HCT116 (cell line): ENCODE data around the gene CST1. TPM values are rescaled to one million over a fixed set of nuclear protein-coding genes. Genes with fewer than 3 reads are reported as not detected.
A peak's percentile ranks its signal among the peaks of the same experiment; 100 is the strongest.
"Not testable (repeated sequence)": the region's sequence is repeated elsewhere in the genome, so short reads cannot be mapped to it uniquely, and the experiment has no call there.

Experiments
- ATAC-seq: fragments of 200-7000 bp; cut with Tn5 transposase; 2 replicates; pipeline ENCODE4 v1.9.1; 2020; ENCODE audit warnings: mild to moderate bottlenecking, moderate library complexity
- Bru-seq: library from RNA; stranded (reverse); fragments of 400-500 nt; gene quantifications from one replicate; lab custom pipeline; 2021; lab: Mats Ljungman, UMichigan
- BruChase-seq, 2 experiments: library from RNA; stranded (reverse); fragments of 400-500 nt; gene quantifications; one replicate each; lab custom pipeline; 2021; lab: Mats Ljungman, UMichigan
- BruUV-seq: library from RNA; stranded (reverse); fragments of 400-500 nt; replicated peaks from 2 replicates; lab custom pipeline; 2021; lab: Mats Ljungman, UMichigan
- CTCF ChIA-PET: fragments of 300-600 bp; sonication (Branson Sonifier 250); formaldehyde crosslinking; loops from one replicate; lab custom pipeline; 2021; ENCODE audit warnings: antibody characterized with exemption; lab: Charles Lee
- POLR2A ChIA-PET: fragments of 300-600, 350-600 bp; sonication (Branson Sonifier 250); formaldehyde crosslinking; loops from one replicate; lab custom pipeline; 2021; ENCODE audit warnings: antibody characterized with exemption; lab: Charles Lee
- RAD21 ChIA-PET, 2 experiments: fragments of 300-600 bp; sonication (Branson Sonifier 250); formaldehyde crosslinking; loops; one replicate each; lab custom pipeline; 2023; ENCODE audit warnings: low total read pairs in 2 of 2; ENCODE audit not compliant: uncharacterized antibody in 2 of 2, unreplicated experiment in 2 of 2, low non-redundant PET in 1 of 2; lab: Charles Lee
- DNase-seq: peaks from one replicate; pipeline ENCODE4 v3.0.0-alpha.2; 2010; ENCODE audit warnings: low read depth, low spot score
- H2AFZ ChIP-seq: fragments of 200-600 bp; shearing (Covaris generic), sonication (generic); 2 replicates; pipeline ENCODE4 v1.6.1; 2017; ENCODE audit warnings: low read depth, mixed run types, mixed read lengths, antibody characterized with exemption, low read length; ENCODE audit not compliant: poor library complexity, severe bottlenecking
- H3K27ac ChIP-seq: 2 replicates; pipeline ENCODE4 v1.5.1; 2012; ENCODE audit warnings: low read depth, low read length
- H3K27me3 ChIP-seq: fragments of 200-600 bp; sonication (generic); 2 replicates; pipeline ENCODE4 v1.6.1; 2016; ENCODE audit warnings: mixed run types, low read length, mixed read lengths; ENCODE audit not compliant: insufficient read depth
- H3K36me3 ChIP-seq, 2 experiments: fragments of 200-500 bp in 1 of 2; fragments of 200-600 bp in 1 of 2; sonication (Bioruptor generic) in 1 of 2; sonication (generic) in 1 of 2; 2 replicates each; pipeline versions ENCODE4 v1.5.1 to v1.6.1; 2014 to 2016; ENCODE audit warnings: low read length in 2 of 2, inconsistent platforms in 1 of 2, mixed read lengths in 1 of 2, mixed run types in 1 of 2; ENCODE audit not compliant: insufficient read depth in 2 of 2, control insufficient read depth in 1 of 2
- H3K4me1 ChIP-seq, 2 experiments: fragments of 200-600 bp in 1 of 2; sonication (generic) in 1 of 2; 2 replicates each; pipeline versions ENCODE4 v1.5.1 to v1.6.1; 2012 to 2017; ENCODE audit warnings: low read length in 2 of 2, inconsistent platforms in 1 of 2, mild to moderate bottlenecking in 1 of 2, mixed read lengths in 1 of 2, mixed run types in 1 of 2, moderate library complexity in 1 of 2; ENCODE audit not compliant: insufficient read depth in 2 of 2, control insufficient read depth in 1 of 2
- H3K4me2 ChIP-seq: fragments of 200-600 bp; sonication (generic); 2 replicates; pipeline ENCODE4 v1.6.1; 2017; ENCODE audit warnings: mixed run types, low read length, mixed read lengths
- H3K4me3 ChIP-seq, 2 experiments: fragments of 200-600 bp in 1 of 2; sonication (generic) in 1 of 2; replicated peaks in 1 of 2; 2 replicates each; pipeline ENCODE4 v1.5.1; 2011 to 2016; ENCODE audit warnings: low read length in 2 of 2, control low read depth in 1 of 2, low read depth in 1 of 2, mild to moderate bottlenecking in 1 of 2, mixed read lengths in 1 of 2, mixed run types in 1 of 2
- H3K79me2 ChIP-seq: fragments of 200-600 bp; sonication (generic); 2 replicates; pipeline ENCODE4 v1.6.1; 2017; ENCODE audit warnings: mild to moderate bottlenecking, mixed run types, low read length, moderate library complexity, mixed read lengths; ENCODE audit not compliant: insufficient read depth
- H3K9ac ChIP-seq: fragments of 200-600 bp; sonication (generic); 2 replicates; pipeline ENCODE4 v1.6.1; 2016; ENCODE audit warnings: low read length, mixed read lengths
- H3K9me2 ChIP-seq: fragments of 200-600 bp; sonication (generic), shearing (Covaris generic); 2 replicates; pipeline ENCODE4 v1.6.1; 2017; ENCODE audit warnings: mixed run types, mild to moderate bottlenecking, moderate library complexity; ENCODE audit not compliant: insufficient read depth
- H3K9me3 ChIP-seq, 2 experiments: fragments of 200-500 bp in 1 of 2; fragments of 200-600 bp in 1 of 2; sonication (Bioruptor generic) in 1 of 2; sonication (generic) in 1 of 2; 2 replicates each; pipeline ENCODE4 v1.6.1; 2014 to 2017; ENCODE audit warnings: low read length in 2 of 2, mixed read lengths in 2 of 2, inconsistent platforms in 1 of 2, low read depth in 1 of 2, mild to moderate bottlenecking in 1 of 2, mixed run types in 1 of 2, moderate library complexity in 1 of 2; ENCODE audit not compliant: control insufficient read depth in 1 of 2, insufficient read depth in 1 of 2
- H4K20me1 ChIP-seq: fragments of 200-600 bp; sonication (generic), shearing (Covaris generic); 2 replicates; pipeline ENCODE4 v1.6.1; 2017; ENCODE audit warnings: mixed run types, mild to moderate bottlenecking, moderate library complexity; ENCODE audit not compliant: insufficient read depth
- RAD21 ChIP-seq: IDR thresholded peaks from 2 replicates; pipeline ENCODE4 v1.6.1; 2012; ENCODE audit warnings: low read depth, mild to moderate bottlenecking
- intact Hi-C: fragments of 100-400 bp; cut with micrococcal nuclease; formaldehyde crosslinking; loops from 2 replicates; pipeline ENCODE4 v1.10.0; 2022
- long read RNA-seq: library from polyadenylated mRNA; unstranded; transcript quantifications from one replicate; pipeline ENCODE4 v2.0.0, GENCODE V29; 2021; ENCODE audit not compliant: unreplicated experiment
- polyA plus RNA-seq: library from polyadenylated mRNA; unstranded; fragments of >200 nt; gene quantifications from 2 replicates; pipeline ENCODE4 v1.2.1, GENCODE V29; 2012; ENCODE audit warnings: missing spikeins
- total RNA-seq: library from RNA; stranded (reverse); gene quantifications from one replicate; pipeline ENCODE4 v1.2.1, GENCODE V29; 2021; ENCODE audit not compliant: unreplicated experiment
- TF ChIP-seq, protein P1 (sequence below), 3 experiments: fragments of 200-600 bp in 1 of 3; sonication (generic) in 1 of 3; IDR thresholded peaks in 2 of 3; conservative IDR thresholded peaks in 1 of 3; 2 replicates each; pipeline ENCODE4 v1.5.1; 2012 to 2017; ENCODE audit warnings: low read depth in 2 of 3, low read length in 2 of 3, antibody characterized with exemption in 1 of 3, borderline replicate concordance in 1 of 3, control low read depth in 1 of 3, mild to moderate bottlenecking in 1 of 3, mixed read lengths in 1 of 3, mixed run types in 1 of 3, moderate library complexity in 1 of 3; ENCODE audit not compliant: insufficient read depth in 1 of 3

Gene CST1, protein sequence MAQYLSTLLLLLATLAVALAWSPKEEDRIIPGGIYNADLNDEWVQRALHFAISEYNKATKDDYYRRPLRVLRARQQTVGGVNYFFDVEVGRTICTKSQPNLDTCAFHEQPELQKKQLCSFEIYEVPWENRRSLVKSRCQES
- total RNA-seq, result not detected
- 0.10 TPM in 1 of 2 replicates, not detected in the other for polyA plus RNA-seq
- Bru-seq, nascent RNA, result not detected
- not detected for BruChase-seq, experiment 1, labeled RNA remaining after a 6-hour chase
- not detected for BruChase-seq, experiment 2, labeled RNA remaining after a 2-hour chase
- long read RNA-seq, result 0 reads

GRCh38 chr20:23750786-23751185 lies at the start of gene CST1:
CST1 (minus strand) TSS chr20:23750935; CDS start chr20:23750866, 69 bp downstream.
- H3K4me1 ChIP-seq, H3K9ac ChIP-seq, H3K4me2 ChIP-seq, CTCF ChIA-PET, BruUV-seq, H3K36me3 ChIP-seq, DNase-seq, H3K9me3 ChIP-seq, intact Hi-C loops, POLR2A ChIA-PET, H3K27me3 ChIP-seq, H3K79me2 ChIP-seq, RAD21 ChIA-PET, H4K20me1 ChIP-seq, H3K4me3 ChIP-seq, H2AFZ ChIP-seq, H3K9me2 ChIP-seq, H3K27ac ChIP-seq: not testable (repeated sequence)
- ATAC-seq, result peak; percentile 61

- H3K4me1 ChIP-seq, BruUV-seq, H3K9me3 ChIP-seq, H3K4me2 ChIP-seq, POLR2A ChIA-PET, DNase-seq, H2AFZ ChIP-seq, RAD21 ChIA-PET, H3K27me3 ChIP-seq, H3K9ac ChIP-seq, H3K79me2 ChIP-seq, H4K20me1 ChIP-seq, H3K4me3 ChIP-seq, CTCF ChIA-PET, H3K9me2 ChIP-seq, H3K27ac ChIP-seq, H3K36me3 ChIP-seq, intact Hi-C loops: not testable (repeated sequence)
- TF ChIP-seq, protein P1, sequence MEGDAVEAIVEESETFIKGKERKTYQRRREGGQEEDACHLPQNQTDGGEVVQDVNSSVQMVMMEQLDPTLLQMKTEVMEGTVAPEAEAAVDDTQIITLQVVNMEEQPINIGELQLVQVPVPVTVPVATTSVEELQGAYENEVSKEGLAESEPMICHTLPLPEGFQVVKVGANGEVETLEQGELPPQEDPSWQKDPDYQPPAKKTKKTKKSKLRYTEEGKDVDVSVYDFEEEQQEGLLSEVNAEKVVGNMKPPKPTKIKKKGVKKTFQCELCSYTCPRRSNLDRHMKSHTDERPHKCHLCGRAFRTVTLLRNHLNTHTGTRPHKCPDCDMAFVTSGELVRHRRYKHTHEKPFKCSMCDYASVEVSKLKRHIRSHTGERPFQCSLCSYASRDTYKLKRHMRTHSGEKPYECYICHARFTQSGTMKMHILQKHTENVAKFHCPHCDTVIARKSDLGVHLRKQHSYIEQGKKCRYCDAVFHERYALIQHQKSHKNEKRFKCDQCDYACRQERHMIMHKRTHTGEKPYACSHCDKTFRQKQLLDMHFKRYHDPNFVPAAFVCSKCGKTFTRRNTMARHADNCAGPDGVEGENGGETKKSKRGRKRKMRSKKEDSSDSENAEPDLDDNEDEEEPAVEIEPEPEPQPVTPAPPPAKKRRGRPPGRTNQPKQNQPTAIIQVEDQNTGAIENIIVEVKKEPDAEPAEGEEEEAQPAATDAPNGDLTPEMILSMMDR (IDR thresholded peaks at IDR 0.05 in 2 of 3, conservative IDR thresholded peaks at IDR 0.05 in 1 of 3; ENCODE audit: borderline replicate concordance in 1 of 3, insufficient read depth in 1 of 3, low read depth in 2 of 3, low read length in 2 of 3), result peak; percentile 54 to 56 (median 56)
- peak; percentile 31 for TF ChIP-seq RAD21
- ATAC-seq, result peak; percentile 98
These were observed 48.6 kb upstream of the CST1 start for GRCh38 chr20:23799216-23799847.
